Stimulated activated CD4-positive, alpha-beta T cell treated with anti-CD3 and anti-CD28 coated beads, Interleukin-4, amount 100 ng/mL, for 48 hours (primary cell): ENCODE measurements around the gene SAMD14.
A peak's percentile ranks its signal among the peaks of the same experiment; 100 is the strongest.

Experiments
- DNase-seq, 2 donors: peaks; one replicate each; pipeline ENCODE4 v3.0.0-alpha.2; 2020; ENCODE audit warnings: low read depth in 2 of 2

Gene SAMD14

GRCh38 chr17:50096092-50096491, 33.9 kb downstream of the SAMD14 start:
- DNase-seq: no peak

- DNase-seq: no peak
Observed at GRCh38 chr17:50095626-50096037, 34.3 kb downstream of the SAMD14 start.

- peak; percentile 90 to 94 for DNase-seq
Observed at GRCh38 chr17:50094753-50095619, 35.0 kb downstream of the SAMD14 start, which contains the start of gene PDK2. Gene PDK2 (plus strand): TSS chr17:50095351. CDS start chr17:50095436, 85 bp downstream.

GRCh38 chr17:50094243-50094752, 35.7 kb downstream of the SAMD14 start:
- peak; percentile 86 to 95 for DNase-seq

- no peak for DNase-seq
Observed at GRCh38 chr17:50093807-50094206, 36.2 kb downstream of the SAMD14 start.

- DNase-seq: no peak
Observed at GRCh38 chr17:50093246-50093645, 36.7 kb downstream of the SAMD14 start.

GRCh38 chr17:50091918-50092285, 38.1 kb downstream of the SAMD14 start:
- DNase-seq: no peak

- no peak for DNase-seq
Observed at GRCh38 chr17:50090971-50091917, 38.7 kb downstream of the SAMD14 start.

GRCh38 chr17:50090071-50090470, 39.9 kb downstream of the SAMD14 start:
- no peak for DNase-seq

GRCh38 chr17:50088952-50089825, 40.8 kb downstream of the SAMD14 start:
- DNase-seq: no peak

- no peak for DNase-seq
Observed at GRCh38 chr17:50087912-50088405, 42.0 kb downstream of the SAMD14 start.

GRCh38 chr17:50087246-50087911, 42.6 kb downstream of the SAMD14 start:
- peak; percentile 68 to 75 for DNase-seq

- no peak for DNase-seq
Observed at GRCh38 chr17:50081757-50082156, 48.2 kb downstream of the SAMD14 start.

- no peak for DNase-seq
Observed at GRCh38 chr17:50080827-50081226, 49.1 kb downstream of the SAMD14 start.

GRCh38 chr17:50080096-50080480, 49.9 kb downstream of the SAMD14 start:
- no peak for DNase-seq

GRCh38 chr17:50079334-50080095, 50.4 kb downstream of the SAMD14 start:
- no peak for DNase-seq

- no peak for DNase-seq
Observed at GRCh38 chr17:50078430-50078829, 51.5 kb downstream of the SAMD14 start.

GRCh38 chr17:50076591-50077235, 53.2 kb downstream of the SAMD14 start:
- DNase-seq: no peak

GRCh38 chr17:50076221-50076590, 53.8 kb downstream of the SAMD14 start:
- DNase-seq: no peak
